GM19452 (cell line): ENCODE results near the gene KRTAP1-1.
"Not testable (repeated sequence)": the region's sequence is repeated elsewhere in the genome, so short reads cannot be mapped to it uniquely, and the experiment has no call there.

Experiments
- ATAC-seq: cut with Tn5 transposase; IDR thresholded peaks from one replicate; pipeline ENCODE4 v1.9.1; 2021; ENCODE audit not compliant: unreplicated experiment

Gene KRTAP1-1

GRCh38 chr17:41040783-41041571 is at the start of gene KRTAP1-1:
KRTAP1-1 (minus strand) TSS chr17:41041450; CDS start chr17:41041397, 53 bp downstream.
- not testable (repeated sequence) for ATAC-seq

- not testable (repeated sequence) for ATAC-seq
Measured at GRCh38 chr17:41088760-41089352, 47.6 kb upstream of the KRTAP1-1 start.

- ATAC-seq = not testable (repeated sequence)
Measured at GRCh38 chr17:41084100-41084856, 43.0 kb upstream of the KRTAP1-1 start, which contains the start of gene KRTAP4-7. KRTAP4-7 (plus strand) TSS chr17:41084150; CDS start chr17:41084207, 57 bp downstream.

- ATAC-seq = not testable (repeated sequence)
Measured at GRCh38 chr17:41083427-41083826, 42.2 kb upstream of the KRTAP1-1 start.

- no peak for ATAC-seq
Measured at GRCh38 chr17:41082626-41083025, 41.4 kb upstream of the KRTAP1-1 start.

GRCh38 chr17:41076788-41077187 is 35.5 kb upstream of the KRTAP1-1 start:
- ATAC-seq = no peak

GRCh38 chr17:41073676-41074075 is 32.4 kb upstream of the KRTAP1-1 start:
- ATAC-seq = no peak

- ATAC-seq = no peak
Measured at GRCh38 chr17:41071606-41072360, 30.5 kb upstream of the KRTAP1-1 start.

- ATAC-seq = no peak
Measured at GRCh38 chr17:41069031-41069430, 27.8 kb upstream of the KRTAP1-1 start.

GRCh38 chr17:41067281-41067680 is 26.0 kb upstream of the KRTAP1-1 start:
- no peak for ATAC-seq

GRCh38 chr17:41065829-41066624 is 24.8 kb upstream of the KRTAP1-1 start, which contains the start of gene KRTAP2-4:
KRTAP2-4 (minus strand) TSS chr17:41065879; CDS start chr17:41065845, 34 bp downstream.
- ATAC-seq = no peak

GRCh38 chr17:41065016-41065689 is 23.9 kb upstream of the KRTAP1-1 start:
- not testable (repeated sequence) for ATAC-seq

- ATAC-seq = no peak
Measured at GRCh38 chr17:41064301-41064700, 23.1 kb upstream of the KRTAP1-1 start.

GRCh38 chr17:41063449-41063848 is 22.2 kb upstream of the KRTAP1-1 start:
- no peak for ATAC-seq

GRCh38 chr17:41061964-41062363 is 20.7 kb upstream of the KRTAP1-1 start:
- no peak for ATAC-seq

GRCh38 chr17:41060052-41060604 is 18.9 kb upstream of the KRTAP1-1 start, which contains the start of gene KRTAP2-3:
KRTAP2-3 (minus strand) TSS chr17:41060114; CDS start chr17:41060050, 64 bp downstream.
- ATAC-seq = no peak

- ATAC-seq = not testable (repeated sequence)
Measured at GRCh38 chr17:41059276-41060051, 18.2 kb upstream of the KRTAP1-1 start.

GRCh38 chr17:41058741-41059140 is 17.5 kb upstream of the KRTAP1-1 start:
- no peak for ATAC-seq
